C4-2B (cell line): Measurements from ENCODE around the gene ATP5F1D.

Source experiments
- ZFX ChIP-seq: fragments of 450-650 bp; IDR thresholded peaks from 2 replicates; pipeline ENCODE4 v1.6.1; 2017
- TF ChIP-seq, protein P1 (sequence below): fragments of 450-650 bp; conservative IDR thresholded peaks from 2 replicates; pipeline ENCODE4 v1.5.1; 2017; ENCODE audit warnings: mild to moderate bottlenecking

DNA sequence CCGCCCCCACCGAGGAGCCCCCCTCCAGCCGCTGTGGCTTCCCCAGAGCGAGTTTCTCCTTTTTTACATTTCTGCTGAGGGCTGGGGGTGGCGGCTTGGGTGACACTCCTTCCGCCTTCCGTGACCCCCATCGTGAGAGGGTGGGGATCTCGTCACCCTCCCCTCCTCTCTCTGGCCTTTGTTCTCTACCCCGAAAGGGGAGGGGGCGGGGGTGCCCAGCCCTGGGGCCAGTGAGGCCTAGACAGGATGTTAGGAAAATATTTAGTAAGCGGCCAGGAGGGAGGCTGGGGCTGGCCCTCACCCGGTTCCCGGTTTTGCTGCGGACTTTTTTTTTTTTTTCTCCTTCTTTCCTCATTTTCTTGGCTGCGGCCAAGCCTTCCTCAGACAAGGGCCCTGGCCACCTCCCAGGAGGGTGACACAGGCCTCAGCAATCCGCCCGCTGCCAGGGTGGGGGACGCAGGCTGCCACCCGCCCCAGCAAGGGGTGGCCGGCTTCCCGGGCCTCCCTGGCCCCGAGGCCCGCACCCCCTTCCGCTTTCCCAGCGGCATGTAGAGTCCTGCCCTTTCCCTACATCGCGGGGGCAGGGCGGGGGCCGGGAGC is 10.8 kb downstream of the ATP5F1D start:
- TF ChIP-seq, protein P1, sequence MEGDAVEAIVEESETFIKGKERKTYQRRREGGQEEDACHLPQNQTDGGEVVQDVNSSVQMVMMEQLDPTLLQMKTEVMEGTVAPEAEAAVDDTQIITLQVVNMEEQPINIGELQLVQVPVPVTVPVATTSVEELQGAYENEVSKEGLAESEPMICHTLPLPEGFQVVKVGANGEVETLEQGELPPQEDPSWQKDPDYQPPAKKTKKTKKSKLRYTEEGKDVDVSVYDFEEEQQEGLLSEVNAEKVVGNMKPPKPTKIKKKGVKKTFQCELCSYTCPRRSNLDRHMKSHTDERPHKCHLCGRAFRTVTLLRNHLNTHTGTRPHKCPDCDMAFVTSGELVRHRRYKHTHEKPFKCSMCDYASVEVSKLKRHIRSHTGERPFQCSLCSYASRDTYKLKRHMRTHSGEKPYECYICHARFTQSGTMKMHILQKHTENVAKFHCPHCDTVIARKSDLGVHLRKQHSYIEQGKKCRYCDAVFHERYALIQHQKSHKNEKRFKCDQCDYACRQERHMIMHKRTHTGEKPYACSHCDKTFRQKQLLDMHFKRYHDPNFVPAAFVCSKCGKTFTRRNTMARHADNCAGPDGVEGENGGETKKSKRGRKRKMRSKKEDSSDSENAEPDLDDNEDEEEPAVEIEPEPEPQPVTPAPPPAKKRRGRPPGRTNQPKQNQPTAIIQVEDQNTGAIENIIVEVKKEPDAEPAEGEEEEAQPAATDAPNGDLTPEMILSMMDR: no peak
- no peak for TF ChIP-seq ZFX
